Measurements from ENCODE around the gene UBFD1. TPM values are rescaled to one million over a fixed set of nuclear protein-coding genes. Genes with fewer than 3 reads are reported as not detected.

The UBFD1 gene
- total and polyA plus RNA-seq, 2 of the 8 experiments (the other 6 are each of a cell fraction or from before 2014, with no cell fraction given): 66.3 to 106 TPM

GRCh38 chr16:23611936-23612335 is 54.4 kb downstream of the UBFD1 start:
- no peak overlapping the region for H2AK5ac ChIP-seq (ENCODE audit: low read depth, low read length)
- CTCF ChIA-PET (ENCODE audit: partially characterized antibody): interaction anchor here (0.7 kb wide), 1 partner anchor 49 kb away, joined by 3 read pairs; no protein-coding TSS in a partner anchor
- no peak overlapping the region for H2BK20ac ChIP-seq (ENCODE audit: low read length)
- no peaks in the 10 kb centered on the region for H3K23me2 ChIP-seq (ENCODE audit: low read depth, low read length)
- POLR2A ChIA-PET (ENCODE audit: partially characterized antibody): interaction anchor here (0.6 kb wide), 2 partner anchors 27 to 79 kb away, joined by 4 to 5 read pairs; no protein-coding TSS in a partner anchor
- H4K91ac ChIP-seq (replicated peaks; ENCODE audit: insufficient read length, low read length): no peak overlapping the region
- FAIRE-seq (no peak), DNase-seq (ENCODE audit: low read depth in 1 of 2, low spot score in 2 of 2) (no peak)
- TF ChIP-seq JUN (IDR thresholded peaks at IDR 0.05; ENCODE audit: low read depth, low read length) (no peak), SP4 (IDR thresholded peaks at IDR 0.05; ENCODE audit: low read length) (no peak), CBX8 (IDR thresholded peaks at IDR 0.05; ENCODE audit: borderline replicate concordance, low read depth, low read length) (no peak), MAFK (IDR thresholded peaks at IDR 0.05; ENCODE audit: low read depth, low read length) (no peak), GABPA (IDR thresholded peaks at IDR 0.05; ENCODE audit: borderline replicate concordance, insufficient read depth, low read length) (no peak), ATF2 (IDR thresholded peaks at IDR 0.05; ENCODE audit: low read length) (no peak), NRF1 (IDR thresholded peaks at IDR 0.05; ENCODE audit: low read depth, low read length) (no peak), CHD1 (IDR thresholded peaks at IDR 0.05; ENCODE audit: low read depth, low read length) (no peak), SIX5 (IDR thresholded peaks at IDR 0.05; ENCODE audit: low read depth, low read length) (no peak)
- peaks cover 7 to 49% (median 13%) of the 10 kb centered on the region in 4 experiments for H3K36me3 ChIP-seq (ENCODE audit: control insufficient read depth in 2 of 4, insufficient read depth in 4 of 4, low read length in 3 of 4)
- H4K20me1 ChIP-seq (replicated peaks in 1 of 2; ENCODE audit: control insufficient read depth in 1 of 2, insufficient read depth in 2 of 2, low read length in 2 of 2): peaks cover 0 to 3% of the 10 kb centered on the region in 2 experiments
- H3K4ac ChIP-seq (replicated peaks; ENCODE audit: insufficient read length, low read depth, low read length): no peak overlapping the region
- no peak overlapping the region for H3K14ac ChIP-seq (ENCODE audit: insufficient read length)
- no peak overlapping the region; a peak in 1 of 7 replicates for H3K9ac ChIP-seq (replicated peaks in 1 of 4; ENCODE audit: extremely low read depth in 1 of 4, low read depth in 3 of 4, low read length in 3 of 4)
- no peak overlapping the region for H2BK12ac ChIP-seq (ENCODE audit: low read depth, low read length)
- H3K4me3 ChIP-seq (ENCODE audit: extremely low read depth in 1 of 4, insufficient read depth in 2 of 4, low read depth in 3 of 4, low read length in 4 of 4): no peak overlapping the region
- H4K8ac ChIP-seq (ENCODE audit: extremely low read depth, insufficient read depth, low read length): no peak overlapping the region
- H2BK5ac ChIP-seq (ENCODE audit: low read depth, low read length): no peak overlapping the region
- H3K27ac ChIP-seq (ENCODE audit: low read depth, low read length): no peak overlapping the region
- H2BK15ac ChIP-seq (ENCODE audit: low read length): no peak overlapping the region
- no peak overlapping the region for H2BK120ac ChIP-seq (replicated peaks; ENCODE audit: low read depth, low read length)
- no peaks in the 10 kb centered on the region for H3K79me2 ChIP-seq (ENCODE audit: control insufficient read depth in 1 of 2, insufficient read depth in 2 of 2, low read length in 2 of 2)
- H3K23ac ChIP-seq (ENCODE audit: insufficient read length): no peak overlapping the region
- no peak overlapping the region for H3K4me2 ChIP-seq (ENCODE audit: insufficient read depth in 1 of 2, low read depth in 2 of 2, low read length in 2 of 2)
- no peak overlapping the region for H3K18ac ChIP-seq (ENCODE audit: extremely low read depth, low read length)
- no peak overlapping the region for H3K56ac ChIP-seq (replicated peaks; ENCODE audit: insufficient read length, low read depth, low read length)
- 93% methylated on average over 3 of the region's 3 CpGs; no CpG with 5 or more reads in 1 of the 2 experiments for WGBS, 2 experiments (ENCODE audit: extremely low coverage in 1 of 2, insufficient coverage in 1 of 2, insufficient read length in 1 of 2, insufficient replicate concordance in 2 of 2, low coverage in 1 of 2, low lambda C conversion rate in 2 of 2, missing lambda C conversion rate in 1 of 2)
- H3K4me1 ChIP-seq (replicated peaks in 1 of 4; ENCODE audit: control insufficient read depth in 3 of 4, insufficient read depth in 4 of 4, low read length in 3 of 4): no peaks in the 10 kb centered on the region
- no peaks in the 10 kb centered on the region for H3K27me3 ChIP-seq (replicated peaks in 1 of 4; ENCODE audit: control insufficient read depth in 3 of 4, extremely low read depth in 1 of 4, insufficient read depth in 3 of 4, low read length in 3 of 4)
- H3K9me3 ChIP-seq (ENCODE audit: insufficient read depth in 2 of 2, low read depth in 1 of 2, low read length in 1 of 2): no peaks in the 10 kb centered on the region
- no peaks in the 10 kb centered on the region for H3K79me1 ChIP-seq (ENCODE audit: low read depth, low read length)
- no peak overlapping the region for H4K5ac ChIP-seq (ENCODE audit: insufficient read length, low read depth, low read length)
- H2AFZ ChIP-seq (ENCODE audit: low read length): no peak overlapping the region

Measured in H1 (cell line).